GM12878 (cell line): ENCODE measurements around the gene KIAA0825. TPM values are rescaled to one million over a fixed set of nuclear protein-coding genes. Genes with fewer than 3 reads are reported as not detected.

Source experiments
- ATAC-seq: fragments of 200-7000 bp; cut with Tn5 transposase; 3 replicates; pipeline ENCODE4 v1.9.1; 2020; ENCODE audit warnings: mild to moderate bottlenecking, moderate library complexity
- BruUV-seq: library from RNA; stranded (reverse); fragments of 400-500 nt; replicated peaks from 2 replicates; lab custom pipeline; 2021; lab: Mats Ljungman, UMichigan
- CTCF ChIA-PET: fragments of 300-600 bp; sonication (Branson Sonifier 250); formaldehyde crosslinking; extraction: SDS; loops from one replicate; lab custom pipeline; 2021; ENCODE audit warnings: inconsistent platforms; lab: Yijun Ruan, JAX
- POLR2A ChIA-PET: fragments of 350-600 bp; formaldehyde crosslinking; extraction: SDS; loops from one replicate; lab custom pipeline; 2021; ENCODE audit warnings: inconsistent platforms; lab: Charles Lee
- RAD21 ChIA-PET: fragments of 300-600 bp; sonication (Branson Sonifier 250); formaldehyde crosslinking; loops from one replicate; lab custom pipeline; 2023; ENCODE audit warnings: antibody characterized with exemption; ENCODE audit not compliant: unreplicated experiment; lab: Charles Lee
- SMC1A ChIA-PET: fragments of 300-600 bp; sonication (Branson Sonifier 250); formaldehyde crosslinking; loops from one replicate; lab custom pipeline; 2023; ENCODE audit not compliant: unreplicated experiment, uncharacterized antibody; lab: Charles Lee
- DNase-seq: peaks from one replicate; pipeline ENCODE4 v3.0.0-alpha.2; 2011; ENCODE audit warnings: low read depth, low spot score
- FAIRE-seq: peaks from 3 replicates; lab custom pipeline; 2011; peaks lifted over from hg19 to GRCh38; lab: Jason Lieb, UNC
- H2AFZ ChIP-seq: 2 replicates; pipeline ENCODE4 v1.6.0; 2011; ENCODE audit warnings: low read depth, low read length, control low read depth; ENCODE audit not compliant: control insufficient read depth
- H3K27ac ChIP-seq: 2 replicates; pipeline ENCODE4 v1.5.1; 2011; ENCODE audit warnings: control low read depth; ENCODE audit not compliant: control insufficient read depth, insufficient read depth
- H3K27me3 ChIP-seq, 2 experiments: replicated peaks in 1 of 2; 2 replicates each; pipeline versions ENCODE4 v1.6.0 to v1.6.1; 2011; ENCODE audit warnings: low read length in 1 of 2; ENCODE audit not compliant: control insufficient read depth in 2 of 2, insufficient read depth in 2 of 2
- H3K36me3 ChIP-seq, 2 experiments: 2 replicates each; pipeline ENCODE4 v1.5.1; 2011; ENCODE audit warnings: low read length in 1 of 2; ENCODE audit not compliant: control insufficient read depth in 2 of 2, insufficient read depth in 2 of 2
- H3K4me1 ChIP-seq: 2 replicates; pipeline ENCODE4 v1.6.1; 2011; ENCODE audit warnings: mild to moderate bottlenecking, low read length, moderate library complexity, mixed read lengths; ENCODE audit not compliant: control insufficient read depth, insufficient read depth
- H3K4me2 ChIP-seq: 2 replicates; pipeline ENCODE4 v1.6.0; 2011; ENCODE audit warnings: control low read depth; ENCODE audit not compliant: control insufficient read depth, insufficient read depth
- H3K4me3 ChIP-seq: fragments of 200-600 bp; sonication (generic); 2 replicates; pipeline ENCODE4 v1.5.1; 2016
- H3K79me2 ChIP-seq: 2 replicates; pipeline ENCODE4 v1.6.0; 2011; ENCODE audit warnings: low read length; ENCODE audit not compliant: control insufficient read depth, insufficient read depth
- H3K9ac ChIP-seq: 2 replicates; pipeline ENCODE4 v1.8.0; 2011; ENCODE audit warnings: low read length, control low read depth, mixed read lengths; ENCODE audit not compliant: control insufficient read depth, insufficient read depth
- H3K9me3 ChIP-seq: replicated peaks from 3 replicates; pipeline ENCODE4 v1.5.1; 2011; ENCODE audit warnings: mild to moderate bottlenecking, low read length; ENCODE audit not compliant: control insufficient read depth, insufficient read depth
- H4K20me1 ChIP-seq: 2 replicates; pipeline ENCODE4 v1.6.0; 2011; ENCODE audit not compliant: control insufficient read depth, insufficient read depth
- ASH2L ChIP-seq: fragments of 300-600, 200-600 bp; sonication (generic); IDR thresholded peaks from 2 replicates; pipeline ENCODE4 v1.6.1; 2017; ENCODE audit warnings: low read depth, mild to moderate bottlenecking, borderline replicate concordance
- BRCA1 ChIP-seq: IDR thresholded peaks from 2 replicates; pipeline ENCODE4 v1.6.1; 2011; ENCODE audit warnings: low read depth, low read length, improper control_type of control experiment
- CTCF ChIP-seq, 3 experiments: IDR thresholded peaks in 2 of 3; conservative IDR thresholded peaks in 1 of 3; 2 replicates each; pipeline ENCODE4 v1.5.1; 2011; ENCODE audit warnings: low read depth in 3 of 3, low read length in 3 of 3, mild to moderate bottlenecking in 3 of 3, control low read depth in 2 of 3, moderate library complexity in 2 of 3, inconsistent platforms in 1 of 3, mixed read lengths in 1 of 3; ENCODE audit not compliant: control insufficient read depth in 2 of 3, insufficient read depth in 1 of 3; ENCODE audit errors: extremely low read depth in 1 of 3
- DPF2 ChIP-seq: fragments of 450-650 bp; IDR thresholded peaks from 2 replicates; pipeline ENCODE4 v1.6.1; 2017; ENCODE audit warnings: mild to moderate bottlenecking
- IRF3 ChIP-seq: fragments of 450-650 bp; IDR thresholded peaks from 2 replicates; pipeline ENCODE4 v1.6.1; 2014; ENCODE audit warnings: mild to moderate bottlenecking
- MEF2B ChIP-seq: fragments of 450-650 bp; IDR thresholded peaks from 2 replicates; pipeline ENCODE4 v1.6.1; 2018; ENCODE audit warnings: mild to moderate bottlenecking, moderate library complexity; ENCODE audit not compliant: partially characterized antibody, poor library complexity, severe bottlenecking
- RELA ChIP-seq: fragments of 450-650 bp; IDR thresholded peaks from 2 replicates; pipeline ENCODE4 v1.8.0; 2014; ENCODE audit warnings: borderline replicate concordance; ENCODE audit not compliant: partially characterized antibody
- TBL1XR1 ChIP-seq: IDR thresholded peaks from 2 replicates; pipeline ENCODE4 v1.6.1; 2012; ENCODE audit warnings: low read depth, low read length, improper control_type of control experiment
- TCF12 ChIP-seq: IDR thresholded peaks from 2 replicates; pipeline ENCODE4 v1.6.1; 2011; ENCODE audit warnings: low read depth, mild to moderate bottlenecking, low read length
- ZNF687 ChIP-seq: fragments of 450-650 bp; IDR thresholded peaks from 2 replicates; pipeline ENCODE4 v1.6.1; 2017; ENCODE audit warnings: mild to moderate bottlenecking, moderate library complexity
- WGBS: methylation state at CpG from one replicate; pipeline ENCODE4 v1.1.6; 2016; ENCODE audit warnings: low lambda C conversion rate; ENCODE audit not compliant: insufficient replicate concordance, insufficient coverage; ENCODE audit errors: missing lambda C conversion rate; 5-methylcytosine and 5-hydroxymethylcytosine counted together
- in situ Hi-C: fragments of 300-500 bp; cut with MboI; formaldehyde crosslinking; loops from 9 replicates; pipeline ENCODE4 v1.14.3; 2018; ENCODE audit warnings: mixed read lengths
- intact Hi-C: fragments of 100-400 bp; cut with micrococcal nuclease; formaldehyde crosslinking; loops from one replicate; pipeline ENCODE4 v1.14.2; 2022; ENCODE audit not compliant: unreplicated experiment
- polyA plus RNA-seq, 11 experiments: library from polyadenylated mRNA; depleted of rRNA in 4 of 11; unstranded in 6 of 11; stranded (reverse) in 5 of 11; fragments of >200 nt; fragmentation: Nextera tagmentation in 4 of 11; fragmentation: Illumina TruSeq in 1 of 11; extraction: Ambion mirVana in 4 of 11; extraction: Trizol in 1 of 11; gene quantifications; 1 replicate in 1 of 11; 2 replicates in 10 of 11; pipeline versions ENCODE4 v1.2.1 to v1.2.3, GENCODE V29; 2011 to 2016; ENCODE audit warnings: inconsistent platforms in 2 of 11, missing spikeins in 2 of 11, low read depth in 1 of 11
- total RNA-seq, 4 experiments: library from RNA; depleted of rRNA in 3 of 4; stranded (reverse); fragments of >200 nt in 3 of 4; fragmentation: Illumina TruSeq in 1 of 4; extraction: Trizol in 1 of 4; gene quantifications; 2 replicates each; pipeline versions ENCODE4 v1.2.1 to v1.2.3, GENCODE V29; 2013 to 2021

The KIAA0825 gene
- total and polyA plus RNA-seq, 10 of the 15 experiments (the other 5 are each of a cell fraction or from before 2014, with no cell fraction given), result 0.55 to 1.9 (median 1.5) TPM

- ChIA-PET SMC1A (no interaction called here), RAD21 (no interaction called here), POLR2A (no interaction called here), CTCF (interaction anchor here (1.1 kb wide), 1 partner anchor 23 kb away, joined by 3 read pairs; no protein-coding TSS in a partner anchor)
- intact Hi-C loops, result no loop called here
- Histone ChIP-seq H3K27ac (no peak overlapping the region), H3K4me2 (no peak overlapping the region), H4K20me1 (no peaks in the 10 kb centered on the region), H3K36me3 (no peaks in the 10 kb centered on the region), H2AFZ (no peak overlapping the region), H3K79me2 (no peaks in the 10 kb centered on the region), H3K4me3 (no peak overlapping the region), H3K4me1 (no peaks in the 10 kb centered on the region), H3K9me3 (no peaks in the 10 kb centered on the region), H3K9ac (no peak overlapping the region), H3K27me3 (no peaks in the 10 kb centered on the region)
- no peak for DNase-seq
- BruUV-seq, result no TSS peak
- no peak for ATAC-seq
- no peak for TF ChIP-seq RELA
- in situ Hi-C loops, result no loop called here
- 65% methylated on average over 3 of the region's 3 CpGs for WGBS
- no peak for FAIRE-seq
Observed at GRCh38 chr5:94467346-94467953, 151.0 kb downstream of the KIAA0825 start.

GRCh38 chr5:94463739-94464138, 154.7 kb downstream of the KIAA0825 start:
- CTCF ChIA-PET, result interaction anchor here (0.6 kb wide), 1 partner anchor 192 kb away, joined by 3 read pairs; no protein-coding TSS in a partner anchor
- no peaks in the 10 kb centered on the region for H3K79me2 ChIP-seq
- no peak overlapping the region for H3K4me3 ChIP-seq
- in situ Hi-C loops (no loop called here), intact Hi-C loops (no loop called here)
- H3K4me1 ChIP-seq, result no peaks in the 10 kb centered on the region
- H4K20me1 ChIP-seq, result no peaks in the 10 kb centered on the region
- WGBS, result 21% methylated on average over 2 of the region's 2 CpGs
- SMC1A ChIA-PET, result no interaction called here
- no peaks in the 10 kb centered on the region for H3K9me3 ChIP-seq
- H3K27me3 ChIP-seq, result no peaks in the 10 kb centered on the region
- no peak overlapping the region for H2AFZ ChIP-seq
- no peak overlapping the region for H3K4me2 ChIP-seq
- no peak overlapping the region for H3K9ac ChIP-seq
- RAD21 ChIA-PET, result no interaction called here
- no peak overlapping the region for H3K27ac ChIP-seq
- H3K36me3 ChIP-seq, result no peaks in the 10 kb centered on the region
- DNase-seq (no peak), ATAC-seq (no peak), FAIRE-seq (no peak)
- POLR2A ChIA-PET, result no interaction called here
- no TSS peak for BruUV-seq
- TF ChIP-seq CTCF (IDR thresholded peaks at IDR 0.05 in 2 of 3, conservative IDR thresholded peaks at IDR 0.05 in 1 of 3; ENCODE audit: control insufficient read depth in 2 of 3, extremely low read depth in 1 of 3, insufficient read depth in 1 of 3, low read depth in 3 of 3, low read length in 3 of 3) (no peak), TBL1XR1 (no peak), TCF12 (no peak), ZNF687 (no peak), IRF3 (no peak), ASH2L (no peak), MEF2B (no peak), DPF2 (no peak), BRCA1 (no peak)
